KG1 (cell line): ENCODE results near the gene MAD1L1.

ENCODE experiments used
- DNase-seq: peaks from one replicate; lab custom pipeline; 2025; lab: John Stamatoyannopoulos, UW

MAD1L1 gene

DNA sequence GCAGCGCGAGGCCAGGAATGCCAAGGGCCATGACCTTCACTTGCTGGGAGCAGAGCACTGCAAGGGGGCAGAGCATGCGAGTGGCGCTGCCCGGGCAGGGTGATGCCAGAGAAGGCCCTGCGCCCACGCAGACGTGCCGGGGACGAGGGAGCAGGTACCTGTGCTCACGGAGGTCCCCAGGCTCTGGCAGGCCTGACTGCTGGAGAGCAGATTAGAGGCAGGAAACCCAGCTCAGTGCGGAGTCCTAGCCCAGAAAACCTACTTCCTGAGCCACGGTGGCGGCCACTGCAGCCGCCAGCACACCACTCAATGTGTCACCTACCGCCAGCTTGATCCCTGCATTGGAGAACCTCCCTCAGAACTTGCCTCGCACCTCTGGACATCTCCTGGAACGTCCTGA, 148.4 kb downstream of the MAD1L1 start:
- DNase-seq = no peak

- no peak for DNase-seq
Observed at GRCh38 chr7:2083362-2083761, 149.4 kb downstream of the MAD1L1 start.

GRCh38 chr7:2082139-2082998, 150.4 kb downstream of the MAD1L1 start:
- no peak for DNase-seq

DNA sequence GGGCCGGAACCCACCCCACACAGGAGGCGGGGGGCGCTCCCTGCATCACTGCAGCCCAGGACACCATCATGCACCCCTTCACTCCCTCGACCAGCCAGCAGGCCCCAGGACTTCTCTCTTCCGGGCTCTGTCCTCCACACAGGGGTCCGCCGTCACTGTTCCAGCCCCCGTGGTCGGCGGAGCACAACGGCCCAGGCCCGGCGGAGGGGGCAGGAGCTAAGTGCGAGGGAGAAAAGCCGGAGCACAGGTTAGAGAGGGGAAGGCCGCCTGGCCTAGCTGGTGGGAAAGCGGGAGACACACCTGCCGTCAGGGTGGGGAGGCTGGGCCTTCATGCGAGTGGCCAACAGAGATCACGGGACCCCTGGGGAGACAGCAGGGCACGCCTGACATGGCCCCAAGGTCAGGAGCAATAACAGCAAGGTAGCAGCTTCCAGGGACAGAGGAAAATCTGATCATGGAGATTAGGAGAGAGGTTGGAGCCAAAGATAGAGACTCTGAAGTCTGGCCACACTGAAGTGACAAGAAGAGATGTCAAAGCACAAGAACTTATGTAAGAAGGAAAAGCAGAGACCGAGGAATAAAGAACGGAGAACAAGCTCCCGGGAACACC, 151.1 kb downstream of the MAD1L1 start:
- DNase-seq = no peak

- no peak for DNase-seq
Observed at GRCh38 chr7:2080477-2080876, 152.3 kb downstream of the MAD1L1 start.

GRCh38 chr7:2080060-2080387, 152.7 kb downstream of the MAD1L1 start:
- no peak for DNase-seq

GRCh38 chr7:2079332-2080059, 153.2 kb downstream of the MAD1L1 start:
- DNase-seq = no peak

DNA sequence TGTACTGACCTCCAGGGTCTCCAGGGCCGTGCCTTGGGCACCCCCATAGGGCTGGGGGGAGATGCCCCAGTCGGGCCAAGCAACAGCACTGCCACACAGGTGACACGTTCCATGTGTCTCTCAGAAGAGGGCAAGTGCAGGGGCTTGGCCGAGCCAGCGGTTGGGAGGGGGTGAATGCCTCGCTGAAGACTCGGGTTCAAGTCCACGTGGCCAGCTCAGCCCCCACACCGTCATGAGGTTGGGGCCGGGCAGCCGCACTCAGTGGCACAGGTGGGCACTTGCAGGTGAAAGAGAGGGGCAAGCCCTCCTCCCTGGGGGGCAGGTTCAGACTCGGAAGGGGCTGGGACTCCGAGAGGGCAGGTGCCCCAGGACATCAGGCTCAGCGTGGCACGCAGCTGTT, 153.8 kb downstream of the MAD1L1 start:
- DNase-seq = no peak

GRCh38 chr7:2076649-2077064, 156.1 kb downstream of the MAD1L1 start:
- DNase-seq = no peak

DNA sequence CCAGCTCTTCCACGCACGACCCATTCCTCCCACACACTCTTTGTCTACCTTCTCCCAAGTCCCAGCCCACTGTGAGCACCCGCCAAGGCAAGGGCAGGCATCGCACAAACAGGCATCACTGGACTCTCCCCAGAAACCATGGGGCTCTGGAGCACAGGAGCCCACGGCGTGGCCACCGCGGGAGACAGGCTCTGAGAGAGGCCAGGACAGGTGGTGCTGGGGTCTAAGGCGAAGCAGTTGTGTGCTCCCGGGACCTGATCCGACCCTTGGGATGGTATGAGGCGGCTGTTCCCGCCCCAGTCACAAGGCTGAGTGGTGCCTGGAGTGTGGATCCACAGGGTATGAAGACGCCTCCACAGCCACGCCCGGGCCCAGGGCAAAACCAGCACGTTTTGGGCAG, 156.9 kb downstream of the MAD1L1 start:
- no peak for DNase-seq

- DNase-seq = no peak
Observed at GRCh38 chr7:2074691-2075090, 158.1 kb downstream of the MAD1L1 start.

DNA sequence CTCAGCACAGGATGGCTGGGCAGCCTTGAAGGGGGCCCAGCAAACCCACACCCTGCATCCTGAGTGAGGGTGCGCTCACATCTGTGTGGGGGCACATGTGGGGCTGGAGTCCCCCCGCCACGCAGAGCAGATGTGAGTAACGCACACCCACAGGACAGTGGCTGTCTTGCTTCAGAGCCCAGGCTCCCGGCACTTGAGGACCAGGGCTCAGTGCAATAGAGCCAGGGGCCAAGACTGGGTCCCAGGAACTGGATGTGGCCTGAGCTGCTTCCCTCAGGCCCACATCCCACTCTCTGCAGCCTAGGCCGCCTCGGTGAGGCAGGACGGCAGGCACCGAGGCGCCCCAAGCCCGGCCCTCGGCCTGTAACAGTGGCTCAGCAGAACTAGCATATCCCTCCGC, 159.9 kb downstream of the MAD1L1 start:
- no peak for DNase-seq

DNA sequence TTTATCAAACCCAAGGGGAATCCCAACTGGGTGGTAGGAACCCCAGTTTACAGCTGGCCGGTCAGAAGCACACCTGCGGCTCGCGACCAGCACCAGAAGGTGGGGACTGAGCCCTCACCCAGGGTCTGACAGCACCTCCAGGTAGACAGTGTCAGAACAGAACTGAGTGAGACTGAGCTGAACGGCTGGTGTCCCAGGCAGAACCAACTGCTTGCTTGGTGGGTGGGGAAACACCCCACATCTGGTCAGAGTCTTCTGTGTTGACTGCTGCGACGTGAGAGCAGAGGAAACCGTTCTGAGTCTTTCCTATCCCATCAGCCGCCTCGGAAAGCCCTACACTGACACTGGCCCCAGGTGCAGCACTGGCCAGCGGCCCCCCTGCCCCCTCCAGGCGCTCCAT, 160.7 kb downstream of the MAD1L1 start:
- DNase-seq = no peak

DNA sequence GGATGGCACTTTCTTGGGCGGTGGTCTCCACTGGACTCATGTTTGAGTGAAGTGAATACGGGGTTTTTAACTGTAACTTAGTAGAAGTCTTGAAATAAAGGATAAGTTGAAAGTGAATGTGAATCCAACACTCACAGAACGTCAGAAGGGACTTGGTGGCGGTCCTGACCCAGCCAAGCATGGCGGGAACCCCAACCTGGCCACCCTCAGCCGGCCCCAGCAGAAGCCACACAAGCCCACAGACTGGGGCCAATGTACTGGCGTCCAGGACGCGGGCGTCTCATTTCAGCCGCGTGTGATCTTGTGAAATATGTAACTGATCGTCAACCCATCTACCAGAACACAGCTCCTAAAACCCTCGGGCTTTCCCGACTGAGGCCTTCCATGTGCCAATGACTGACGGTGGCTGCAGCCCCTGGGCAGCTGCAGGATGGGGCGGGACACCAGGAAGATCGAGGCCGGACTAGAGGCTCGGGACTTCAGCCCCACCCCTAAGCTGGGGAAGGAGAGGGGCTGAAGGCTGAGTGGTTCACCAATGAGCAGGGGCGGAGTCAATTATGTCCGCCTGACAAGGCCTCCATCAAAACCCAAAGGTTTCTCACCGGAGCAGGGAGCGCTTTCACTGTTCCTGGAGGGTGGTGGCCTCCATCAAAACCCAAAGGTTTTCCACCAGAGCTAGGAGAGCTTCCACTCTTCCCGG, 161.5 kb downstream of the MAD1L1 start:
- DNase-seq = no peak

DNA sequence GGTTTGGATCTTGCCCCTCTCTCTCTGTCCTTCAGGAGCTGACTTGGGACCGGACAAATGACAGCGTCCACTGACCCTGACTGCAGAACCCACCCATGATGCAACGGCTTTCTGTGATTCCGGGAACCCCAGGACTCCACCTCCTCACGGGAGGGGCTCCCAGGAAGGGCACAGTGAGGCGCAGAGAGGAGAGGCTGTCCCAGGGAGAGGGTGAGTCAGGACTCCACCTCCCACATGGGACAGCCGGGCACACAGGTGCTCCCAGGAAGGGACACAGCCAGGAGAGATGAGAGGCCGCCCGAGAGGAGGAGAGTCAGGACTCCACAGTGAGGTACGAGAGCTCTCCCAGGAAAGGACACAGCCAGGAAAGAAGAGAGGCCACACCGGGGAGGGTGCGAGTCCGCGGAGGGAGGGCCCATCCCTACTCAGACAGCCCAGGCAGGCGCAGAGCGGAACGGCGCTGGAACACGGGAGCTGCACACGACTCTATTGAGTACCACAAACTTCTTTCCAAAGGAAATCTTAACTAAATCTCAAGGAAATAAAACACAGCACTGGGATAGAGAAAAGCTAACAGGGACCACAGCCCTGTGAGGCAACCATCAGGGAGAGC, 162.5 kb downstream of the MAD1L1 start:
- no peak for DNase-seq

DNA sequence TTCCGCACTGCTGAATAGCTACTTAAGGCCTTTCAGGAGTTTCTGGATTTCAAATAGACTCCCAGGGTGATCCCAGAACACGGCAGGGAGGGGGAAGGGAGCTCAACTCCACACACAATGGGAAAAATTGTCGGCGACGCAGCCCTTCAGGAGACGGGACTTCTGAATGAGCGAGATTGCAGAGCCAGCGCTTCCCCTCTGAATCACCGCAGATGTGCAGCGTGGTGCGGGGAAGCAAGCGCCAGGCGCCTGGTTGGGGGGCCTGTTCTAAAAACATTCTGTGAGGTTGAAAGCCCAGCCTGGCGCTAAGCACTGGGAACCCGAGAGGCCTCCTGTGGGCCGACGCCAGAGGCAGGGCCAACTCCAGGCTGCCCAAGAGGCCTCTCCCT, 163.3 kb downstream of the MAD1L1 start:
- no peak for DNase-seq

DNA sequence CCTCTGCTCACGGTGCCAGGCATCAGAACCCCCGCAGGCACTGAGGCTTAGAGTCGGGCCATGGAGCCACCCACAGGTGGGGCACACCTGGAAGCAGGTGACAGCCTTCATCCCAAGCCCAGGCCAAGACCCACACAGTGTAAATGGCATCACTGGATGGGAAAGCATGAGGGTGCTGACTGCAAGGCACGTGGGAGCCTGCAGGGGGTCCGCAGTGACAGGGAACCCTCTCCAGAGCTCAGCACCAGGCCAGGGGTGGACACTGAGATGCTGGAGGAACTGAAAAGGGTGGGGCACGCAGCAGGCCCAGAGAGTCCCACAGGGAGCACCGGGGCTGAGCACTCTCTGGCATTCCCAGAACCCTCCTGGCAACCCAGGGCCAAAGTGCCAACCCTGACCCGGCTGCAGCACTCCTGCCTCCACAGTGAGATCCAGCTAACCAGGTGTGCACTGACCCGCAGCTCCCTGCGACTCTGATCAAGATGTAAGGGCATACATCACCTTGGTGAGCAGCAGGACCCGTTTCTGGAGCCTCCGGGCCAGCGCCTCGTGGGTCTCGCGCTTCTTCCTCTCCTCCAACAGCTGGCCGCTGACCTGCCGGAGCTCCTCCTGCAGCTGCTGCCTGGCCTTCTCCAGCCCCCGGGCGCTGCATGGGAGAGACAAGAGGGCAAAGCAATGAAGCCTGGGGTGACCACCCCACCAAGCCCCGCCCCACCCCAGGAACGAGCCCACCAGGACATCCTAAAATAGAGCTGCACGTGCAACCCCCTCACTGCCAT, 163.9 kb downstream of the MAD1L1 start:
- DNase-seq = no peak

DNA sequence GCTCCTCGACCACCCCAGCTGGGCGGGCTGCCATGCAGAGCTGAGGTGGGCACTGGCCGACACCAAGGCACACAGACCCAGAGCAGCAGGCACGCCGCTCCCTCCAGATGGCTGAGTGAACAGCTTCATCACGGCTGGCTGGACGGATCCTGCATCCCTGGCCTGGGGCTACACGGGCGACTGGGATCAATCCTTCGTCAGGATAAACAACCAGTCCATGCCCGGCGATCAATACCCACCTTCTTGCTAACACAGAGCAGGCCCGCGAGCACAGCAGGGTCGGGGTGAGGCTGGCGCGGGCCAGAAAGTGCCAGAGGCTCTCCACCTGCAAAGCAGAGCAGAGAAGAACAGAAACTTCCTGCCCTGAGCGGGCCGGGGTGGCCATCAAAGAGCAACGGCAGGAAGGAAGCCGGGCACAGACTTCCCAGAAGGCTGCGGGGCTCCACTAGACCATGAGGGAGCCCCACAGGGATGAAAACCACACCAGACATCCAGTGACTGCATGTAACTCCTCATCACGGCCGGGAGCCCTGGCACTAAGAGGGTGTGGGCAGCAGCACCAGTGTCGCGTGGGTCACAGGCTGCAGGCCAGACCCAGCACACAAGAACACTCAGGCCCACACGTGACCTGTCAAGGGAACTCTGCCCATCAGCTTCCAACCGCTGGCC, 166.4 kb downstream of the MAD1L1 start:
- no peak for DNase-seq

DNA sequence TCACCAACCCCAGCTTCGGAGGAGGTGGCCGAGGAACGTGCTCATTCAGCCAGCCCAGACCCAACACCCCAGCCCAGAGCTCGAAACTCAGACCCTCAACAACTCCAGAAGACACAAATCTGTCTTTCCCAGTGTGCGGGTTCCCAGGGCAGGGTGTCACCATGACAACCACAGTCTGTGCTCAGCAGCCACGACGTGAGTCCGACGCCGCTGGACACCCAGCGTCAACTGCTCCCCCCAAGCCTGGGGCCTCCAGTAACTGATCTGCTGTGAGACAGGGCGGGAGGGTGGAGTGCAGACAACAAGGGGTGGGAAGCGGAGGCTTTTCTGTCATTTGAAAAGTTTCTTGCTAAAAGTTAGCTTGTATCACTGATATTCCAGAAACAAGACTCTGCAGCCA, 167.2 kb downstream of the MAD1L1 start:
- no peak for DNase-seq

GRCh38 chr7:2063563-2064260, 169.0 kb downstream of the MAD1L1 start:
- no peak for DNase-seq
